GM12875 (cell line): ENCODE results near the gene ABHD11.

Source experiments
- H3K4me3 ChIP-seq: one replicate; pipeline ENCODE4 v1.5.1; 2011; ENCODE audit warnings: low read depth, low read length, control low read depth
- CTCF ChIP-seq: IDR thresholded peaks from 2 replicates; pipeline ENCODE4 v1.5.1; 2011; ENCODE audit warnings: low read depth, mild to moderate bottlenecking, control low read depth, inconsistent platforms, low read length, moderate library complexity, borderline replicate concordance; ENCODE audit not compliant: insufficient read depth

Gene ABHD11

GRCh38 chr7:73761854-73762658 is 23.5 kb upstream of the ABHD11 start:
- no peak overlapping the region for H3K4me3 ChIP-seq

GRCh38 chr7:73758581-73759138 is 20.1 kb upstream of the ABHD11 start:
- TF ChIP-seq CTCF: no peak
- no peak overlapping the region for H3K4me3 ChIP-seq

More at GRCh38 chr7:73761854-73762658, 23.5 kb upstream of the ABHD11 start:
- no peak for TF ChIP-seq CTCF

GRCh38 chr7:73749931-73750776 is 11.6 kb upstream of the ABHD11 start:
- no peak overlapping the region for H3K4me3 ChIP-seq
- TF ChIP-seq CTCF: no peak

GRCh38 chr7:73746378-73746777 is 7.8 kb upstream of the ABHD11 start:
- H3K4me3 ChIP-seq: no peak overlapping the region

GRCh38 chr7:73742753-73743641 is 4.4 kb upstream of the ABHD11 start:
- H3K4me3 ChIP-seq: no peak overlapping the region
- no peak for TF ChIP-seq CTCF

More at GRCh38 chr7:73746378-73746777, 7.8 kb upstream of the ABHD11 start:
- TF ChIP-seq CTCF: no peak

GRCh38 chr7:73742338-73742752 is 3.7 kb upstream of the ABHD11 start:
- H3K4me3 ChIP-seq: no peak overlapping the region
- no peak for TF ChIP-seq CTCF
